Measurements from ENCODE around the gene AGBL2.
"Not testable (repeated sequence)": the region's sequence is repeated elsewhere in the genome, so short reads cannot be mapped to it uniquely, and the experiment has no call there.

DNA sequence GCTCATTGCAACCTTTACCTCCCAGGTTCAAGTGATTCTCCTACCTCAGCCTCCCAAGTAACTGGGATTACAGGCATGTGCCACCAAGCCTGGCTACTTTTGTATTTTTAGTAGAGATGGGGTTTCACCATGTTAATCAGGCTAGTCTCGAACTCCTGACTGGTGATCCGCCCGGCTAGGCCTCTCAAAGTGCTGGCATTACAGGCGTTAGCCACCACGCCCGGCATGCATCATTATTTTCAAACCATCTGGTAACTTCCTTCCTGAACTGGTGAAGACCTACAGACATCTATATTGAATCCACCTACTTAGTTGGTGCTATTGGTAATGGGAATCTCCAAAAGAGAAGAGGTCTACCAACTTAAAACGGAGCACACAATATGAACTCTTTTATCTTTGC is 22.6 kb upstream of the AGBL2 start:
- TF ChIP-seq, protein P1, sequence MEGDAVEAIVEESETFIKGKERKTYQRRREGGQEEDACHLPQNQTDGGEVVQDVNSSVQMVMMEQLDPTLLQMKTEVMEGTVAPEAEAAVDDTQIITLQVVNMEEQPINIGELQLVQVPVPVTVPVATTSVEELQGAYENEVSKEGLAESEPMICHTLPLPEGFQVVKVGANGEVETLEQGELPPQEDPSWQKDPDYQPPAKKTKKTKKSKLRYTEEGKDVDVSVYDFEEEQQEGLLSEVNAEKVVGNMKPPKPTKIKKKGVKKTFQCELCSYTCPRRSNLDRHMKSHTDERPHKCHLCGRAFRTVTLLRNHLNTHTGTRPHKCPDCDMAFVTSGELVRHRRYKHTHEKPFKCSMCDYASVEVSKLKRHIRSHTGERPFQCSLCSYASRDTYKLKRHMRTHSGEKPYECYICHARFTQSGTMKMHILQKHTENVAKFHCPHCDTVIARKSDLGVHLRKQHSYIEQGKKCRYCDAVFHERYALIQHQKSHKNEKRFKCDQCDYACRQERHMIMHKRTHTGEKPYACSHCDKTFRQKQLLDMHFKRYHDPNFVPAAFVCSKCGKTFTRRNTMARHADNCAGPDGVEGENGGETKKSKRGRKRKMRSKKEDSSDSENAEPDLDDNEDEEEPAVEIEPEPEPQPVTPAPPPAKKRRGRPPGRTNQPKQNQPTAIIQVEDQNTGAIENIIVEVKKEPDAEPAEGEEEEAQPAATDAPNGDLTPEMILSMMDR (IDR thresholded peaks at IDR 0.05; ENCODE audit: insufficient read depth, low read depth, low read length), result not testable (repeated sequence)
- not testable (repeated sequence) for TF ChIP-seq EZH2 (IDR thresholded peaks at IDR 0.05; ENCODE audit: insufficient read depth, low read length)

All from astrocyte (in vitro differentiated cells and primary cell).